Activated CD4-positive, alpha-beta T cell treated with anti-CD3 and anti-CD28 coated beads, Interleukin-2, amount 50 U/mL, for 48 hours (primary cell): ENCODE results near the gene SPATA31D1.

ENCODE experiments used
- DNase-seq, 2 experiments: peaks; one replicate each; pipeline ENCODE4 v3.0.0-alpha.2; 2020

The SPATA31D1 gene

DNA sequence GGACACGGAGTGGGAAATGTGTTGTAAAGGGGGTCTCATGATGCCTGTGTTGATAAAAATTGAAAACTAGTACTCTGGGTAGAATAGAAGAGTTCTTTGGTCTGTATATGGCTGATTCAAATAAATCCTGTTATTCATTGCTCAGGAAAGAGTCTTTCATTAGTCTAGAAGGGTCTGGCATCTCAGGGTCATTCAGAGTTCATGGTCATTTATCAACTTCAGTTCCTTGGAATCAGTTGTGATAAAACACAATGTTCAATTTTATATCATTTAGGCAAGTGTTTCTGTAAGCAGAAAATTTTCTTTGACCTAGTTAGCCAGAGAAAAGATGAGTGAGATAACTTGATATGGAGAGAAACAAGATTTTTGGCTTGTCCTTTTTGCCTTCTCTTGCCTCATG, 36.3 kb downstream of the SPATA31D1 start:
- DNase-seq: no peak

GRCh38 chr9:82031538-82032280, 43.1 kb downstream of the SPATA31D1 start:
- no peak for DNase-seq

DNA sequence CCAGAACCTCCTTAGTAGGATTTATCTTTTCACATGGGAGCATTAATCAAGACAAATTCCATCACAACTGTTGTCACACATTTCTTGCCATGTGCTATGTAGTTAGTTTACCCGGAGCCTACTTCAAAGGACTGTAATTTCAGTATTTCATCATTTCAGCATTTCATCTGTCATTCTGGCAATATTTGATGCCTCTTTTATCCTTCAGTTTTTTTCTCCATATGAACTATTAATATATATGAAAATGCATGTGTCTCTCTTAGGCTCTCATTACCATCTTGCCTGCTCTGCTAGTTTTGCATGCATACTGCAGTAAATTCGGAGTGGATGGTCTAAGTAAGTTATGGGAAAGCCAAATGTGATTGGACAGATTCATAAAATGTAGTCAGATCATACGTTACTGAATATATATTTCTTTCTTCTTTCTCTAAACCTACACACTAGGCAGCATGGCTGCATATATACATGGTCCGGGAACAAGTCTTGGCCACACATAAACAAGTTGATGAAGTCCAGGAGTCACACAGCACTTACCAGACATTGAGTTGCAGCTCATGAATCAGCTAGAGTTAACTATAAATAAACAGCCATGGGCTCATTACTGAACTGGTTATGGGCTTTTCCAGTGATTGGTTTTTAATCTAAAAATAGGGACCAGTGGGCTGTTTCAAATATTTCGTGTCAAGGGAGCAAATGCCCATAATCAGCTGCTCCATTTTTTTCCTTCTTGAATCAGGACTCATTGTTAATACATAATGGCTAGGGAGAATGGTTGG, 46.6 kb downstream of the SPATA31D1 start:
- no peak for DNase-seq

GRCh38 chr9:82036086-82036485, 47.5 kb downstream of the SPATA31D1 start:
- DNase-seq: no peak

GRCh38 chr9:82037126-82037525, 48.6 kb downstream of the SPATA31D1 start:
- DNase-seq: no peak

- no peak for DNase-seq
These were observed 50.3 kb downstream of the SPATA31D1 start for GRCh38 chr9:82038897-82039296.
